DND-41 (cell line): ENCODE results near the gene LSP1.
"Not testable (repeated sequence)": the region's sequence is repeated elsewhere in the genome, so short reads cannot be mapped to it uniquely, and the experiment has no call there.

ENCODE experiments used
- ATAC-seq: fragments of 200-7000 bp; cut with Tn5 transposase; 3 replicates; pipeline ENCODE4 v1.9.1; 2021; ENCODE audit warnings: low read depth; ENCODE audit not compliant: insufficient read depth
- DNase-seq: peaks from one replicate; pipeline ENCODE4 v3.0.0-alpha.2; 2020
- H2AFZ ChIP-seq: 2 replicates; pipeline ENCODE4 v1.6.0; 2012; ENCODE audit warnings: low read depth, low read length
- H3K27ac ChIP-seq: 2 replicates; pipeline ENCODE4 v1.5.1; 2012; ENCODE audit warnings: low read length, inconsistent platforms
- H3K27me3 ChIP-seq: fragments of 200-600 bp; sonication (generic); 2 replicates; pipeline ENCODE4 v1.6.0; 2012; ENCODE audit warnings: low read length, mild to moderate bottlenecking, inconsistent platforms; ENCODE audit not compliant: insufficient read depth, poor library complexity
- H3K36me3 ChIP-seq: 2 replicates; pipeline ENCODE4 v1.5.1; 2012; ENCODE audit warnings: low read length, inconsistent platforms; ENCODE audit not compliant: insufficient read depth
- H3K4me1 ChIP-seq: 2 replicates; pipeline ENCODE4 v1.5.1; 2012; ENCODE audit warnings: mild to moderate bottlenecking, low read length; ENCODE audit not compliant: insufficient read depth
- H3K4me2 ChIP-seq: 2 replicates; pipeline ENCODE4 v1.6.0; 2012; ENCODE audit warnings: mild to moderate bottlenecking, moderate library complexity, low read length, inconsistent platforms; ENCODE audit not compliant: insufficient read depth
- H3K4me3 ChIP-seq, 2 experiments: fragments of 200-600 bp in 1 of 2; shearing (Covaris generic) in 1 of 2; 2 replicates each; pipeline ENCODE4 v1.5.1; 2012 to 2016; ENCODE audit warnings: inconsistent platforms in 2 of 2, low read length in 2 of 2, mild to moderate bottlenecking in 2 of 2, low read depth in 1 of 2, moderate library complexity in 1 of 2
- H3K79me2 ChIP-seq: 2 replicates; pipeline ENCODE4 v1.6.0; 2012; ENCODE audit warnings: low read length, inconsistent platforms; ENCODE audit not compliant: insufficient read depth
- H3K9ac ChIP-seq: 2 replicates; pipeline ENCODE4 v1.6.0; 2012; ENCODE audit warnings: low read depth, mild to moderate bottlenecking, inconsistent platforms, low read length, moderate library complexity
- H3K9me3 ChIP-seq: 2 replicates; pipeline ENCODE4 v1.5.1; 2012; ENCODE audit warnings: low read length, moderate library complexity, mild to moderate bottlenecking, inconsistent platforms; ENCODE audit not compliant: insufficient read depth, severe bottlenecking
- H4K20me1 ChIP-seq: 2 replicates; pipeline ENCODE4 v1.6.0; 2012; ENCODE audit warnings: low read length; ENCODE audit not compliant: insufficient read depth
- CTCF ChIP-seq: IDR thresholded peaks from 2 replicates; pipeline ENCODE4 v1.5.1; 2012; ENCODE audit warnings: borderline replicate concordance, low read length, moderate library complexity, mild to moderate bottlenecking; ENCODE audit not compliant: poor library complexity, severe bottlenecking; ENCODE audit errors: extremely low read depth
- EZH2 ChIP-seq: IDR thresholded peaks from 3 replicates; pipeline ENCODE4 v1.6.1; 2012; ENCODE audit warnings: borderline replicate concordance, low read depth, mild to moderate bottlenecking, moderate library complexity, low read length, inconsistent platforms; ENCODE audit not compliant: severe bottlenecking

LSP1 gene

GRCh38 chr11:1883346-1884302 lies 30.7 kb downstream of the LSP1 start:
- no peak for TF ChIP-seq EZH2
- TF ChIP-seq CTCF: no peak
- DNase-seq: no peak
- H3K27me3 ChIP-seq: no peaks in the 10 kb centered on the region
- no peak overlapping the region for H2AFZ ChIP-seq
- H3K9ac ChIP-seq: no peak overlapping the region
- H3K4me1 ChIP-seq: peaks cover 10% of the 10 kb centered on the region
- H3K36me3 ChIP-seq: no peaks in the 10 kb centered on the region
- H3K27ac ChIP-seq: no peak overlapping the region
- no peaks in the 10 kb centered on the region for H3K79me2 ChIP-seq
- H3K9me3 ChIP-seq: no peaks in the 10 kb centered on the region
- no peaks in the 10 kb centered on the region for H4K20me1 ChIP-seq
- ATAC-seq: no peak
- no peak overlapping the region for H3K4me3 ChIP-seq
- no peak overlapping the region for H3K4me2 ChIP-seq

- Histone ChIP-seq H3K4me3 (no peak overlapping the region), H3K36me3 (no peaks in the 10 kb centered on the region), H3K9me3 (no peaks in the 10 kb centered on the region), H3K79me2 (no peaks in the 10 kb centered on the region), H3K27ac (no peak overlapping the region), H3K4me2 (no peak overlapping the region), H3K27me3 (no peaks in the 10 kb centered on the region), H2AFZ (no peak overlapping the region), H4K20me1 (no peaks in the 10 kb centered on the region), H3K4me1 (peaks cover 17% of the 10 kb centered on the region), H3K9ac (no peak overlapping the region)
- ATAC-seq: no peak
- TF ChIP-seq EZH2: no peak
- TF ChIP-seq CTCF: no peak
- no peak for DNase-seq
Measured at GRCh38 chr11:1884303-1884700, 31.4 kb downstream of the LSP1 start.

- not testable (repeated sequence) for H2AFZ ChIP-seq, H3K27me3 ChIP-seq, ATAC-seq, H3K4me3 ChIP-seq, H3K36me3 ChIP-seq, H3K79me2 ChIP-seq, H3K9me3 ChIP-seq, H4K20me1 ChIP-seq, DNase-seq, H3K4me2 ChIP-seq, H3K9ac ChIP-seq, H3K27ac ChIP-seq
- peaks cover 39% of the 10 kb centered on the region for H3K4me1 ChIP-seq
Measured at GRCh38 chr11:1886551-1886950, 33.7 kb downstream of the LSP1 start.
